Caki2 (cell line): Measurements from ENCODE around the gene ADORA2B. TPM values are rescaled to one million over a fixed set of nuclear protein-coding genes. Genes with fewer than 3 reads are reported as not detected.
"Not testable (repeated sequence)": the region's sequence is repeated elsewhere in the genome, so short reads cannot be mapped to it uniquely, and the experiment has no call there.

Experiments
- DNase-seq: peaks from one replicate; pipeline ENCODE4 v3.0.0-alpha.2; 2015; ENCODE audit warnings: low read depth
- in situ Hi-C: cut with HindIII; loops from 2 replicates; pipeline ENCODE4 v1.10.0; 2016; ENCODE audit warnings: low sequenced_read_pairs, low pct_unique_long_range_greater_than_20kb, mixed read lengths
- total RNA-seq: library from RNA; depleted of rRNA; stranded (reverse); fragments of >200 nt; shearing (Covaris generic); gene quantifications from 2 replicates; pipeline ENCODE4 v1.2.3, GENCODE V29; 2014; ENCODE audit warnings: low replicate concordance

Gene ADORA2B
- total RNA-seq, 1 experiment from 2014 or later, result 57.2 TPM

- no peak for DNase-seq
- in situ Hi-C loops, result no loop called here
Measured at GRCh38 chr17:15970500-15970899, 25.6 kb downstream of the ADORA2B start.

GRCh38 chr17:15971098-15971678, 26.3 kb downstream of the ADORA2B start:
- no peak for DNase-seq
- in situ Hi-C loops, result no loop called here

GRCh38 chr17:15971882-15972281, 27.0 kb downstream of the ADORA2B start:
- no peak for DNase-seq
- in situ Hi-C loops, result no loop called here

- in situ Hi-C loops, result no loop called here
- DNase-seq, result no peak
Measured at GRCh38 chr17:15972497-15972951, 27.6 kb downstream of the ADORA2B start.

GRCh38 chr17:15973016-15973415, 28.1 kb downstream of the ADORA2B start:
- in situ Hi-C loops, result no loop called here
- DNase-seq, result no peak

GRCh38 chr17:15973834-15974233, 28.9 kb downstream of the ADORA2B start:
- in situ Hi-C loops, result no loop called here
- no peak for DNase-seq

GRCh38 chr17:15977894-15978293, 33.0 kb downstream of the ADORA2B start:
- in situ Hi-C loops, result no loop called here
- no peak for DNase-seq

- no peak for DNase-seq
- in situ Hi-C loops, result no loop called here
Measured at GRCh38 chr17:15978606-15979005, 33.7 kb downstream of the ADORA2B start.

- in situ Hi-C loops, DNase-seq: not testable (repeated sequence)
Measured at GRCh38 chr17:15979013-15979412, 34.1 kb downstream of the ADORA2B start.

GRCh38 chr17:15981208-15981607, 36.3 kb downstream of the ADORA2B start:
- in situ Hi-C loops, result no loop called here
- DNase-seq, result no peak

GRCh38 chr17:15981646-15982580, 37.0 kb downstream of the ADORA2B start:
- in situ Hi-C loops, result no loop called here

GRCh38 chr17:15996322-15996721, 51.4 kb downstream of the ADORA2B start:
- DNase-seq, result no peak
- in situ Hi-C loops, result no loop called here

More at GRCh38 chr17:15981646-15982580, 37.0 kb downstream of the ADORA2B start:
- DNase-seq, result no peak

GRCh38 chr17:15998031-15998562, 53.2 kb downstream of the ADORA2B start:
- in situ Hi-C loops, result no loop called here
- DNase-seq, result peak; percentile 26

GRCh38 chr17:15999141-15999973, 54.4 kb downstream of the ADORA2B start, which contains the start of the genes TTC19 and ZSWIM7:
Gene TTC19, plus strand, starts transcription at chr17:15999824. Its CDS starts 25 bp downstream, at chr17:15999849.
Gene ZSWIM7, minus strand, starts transcription at chr17:15999704. Its CDS starts 110 bp downstream, at chr17:15999594.
- DNase-seq, result peak; percentile 94
- in situ Hi-C loops, result no loop called here

- in situ Hi-C loops, result no loop called here
- DNase-seq, result no peak
Measured at GRCh38 chr17:15999974-16000827, 55.3 kb downstream of the ADORA2B start.

GRCh38 chr17:16001226-16001897, 56.4 kb downstream of the ADORA2B start:
- no peak for DNase-seq
- in situ Hi-C loops, result no loop called here

- no peak for DNase-seq
- in situ Hi-C loops, result no loop called here
Measured at GRCh38 chr17:16002708-16003260, 57.9 kb downstream of the ADORA2B start.
